Stimulated activated CD8-positive, alpha-beta memory T cell treated with anti-CD3 and anti-CD28 coated beads, Interleukin-2, amount 100 ng/mL, for 1 hour (primary cell): ENCODE measurements around the gene SORCS2.
A peak's percentile ranks its signal among the peaks of the same experiment; 100 is the strongest.

Source experiments
- DNase-seq, 2 donors: peaks; one replicate each; pipeline ENCODE4 v3.0.0-alpha.2; 2020; ENCODE audit warnings: low read depth in 2 of 2

SORCS2 gene

GRCh38 chr4:7710576-7711306 is 518.4 kb downstream of the SORCS2 start:
- no peak for DNase-seq

DNA sequence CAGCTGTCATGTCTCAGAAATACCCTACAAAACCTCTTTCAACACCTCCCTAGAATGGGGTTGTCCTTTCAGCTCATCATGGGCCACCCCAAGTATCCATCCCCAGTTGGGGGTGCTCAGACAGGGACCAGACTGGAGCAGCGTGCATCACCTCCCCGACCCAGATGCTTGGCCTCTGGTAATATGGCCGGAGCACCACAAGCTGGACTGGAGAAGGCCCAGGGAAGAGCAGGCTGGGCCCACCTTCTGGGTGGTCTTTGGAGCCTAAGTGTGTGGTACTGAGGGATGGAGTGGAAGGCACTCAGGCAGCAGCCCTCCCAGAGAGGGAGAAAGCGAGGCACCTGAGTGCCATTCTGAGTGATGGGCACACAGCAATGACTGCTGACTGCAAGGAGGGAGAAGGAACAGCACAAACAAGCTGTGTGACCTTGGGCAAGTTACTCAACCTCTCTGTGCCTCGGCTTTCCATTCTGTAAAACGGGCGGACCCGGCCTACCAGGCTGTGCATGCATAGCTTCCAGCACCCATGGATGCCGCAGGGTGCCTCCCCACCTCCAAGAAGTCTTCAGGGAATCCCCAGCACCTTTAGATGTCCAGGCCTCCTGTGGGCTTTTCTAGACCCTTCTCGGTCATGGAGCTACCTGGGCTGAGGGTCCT is 519.1 kb downstream of the SORCS2 start:
- no peak for DNase-seq

GRCh38 chr4:7712021-7712671 is 519.8 kb downstream of the SORCS2 start:
- no peak for DNase-seq

DNA sequence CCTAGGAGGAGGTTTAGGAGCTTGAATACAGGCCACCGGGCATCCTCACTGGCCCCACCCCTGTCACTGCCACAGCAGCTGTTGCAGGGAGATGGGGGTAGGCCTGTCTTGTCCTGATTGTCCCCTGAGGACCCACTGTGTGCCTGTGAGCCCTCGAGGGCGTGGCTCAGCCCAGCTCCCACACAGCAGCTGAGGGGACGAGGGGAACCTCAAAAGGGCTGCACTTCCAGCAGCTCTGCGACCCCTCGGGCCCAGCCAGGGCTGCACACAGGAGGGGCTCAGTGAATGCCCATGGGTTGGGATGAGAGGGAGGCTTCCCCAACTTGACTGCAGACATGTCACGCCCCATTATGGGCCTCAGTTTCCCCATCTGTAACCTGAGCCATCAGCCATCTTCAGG is 521.4 kb downstream of the SORCS2 start:
- no peak for DNase-seq

- no peak for DNase-seq
Observed at GRCh38 chr4:7714176-7714575, 521.8 kb downstream of the SORCS2 start.

DNA sequence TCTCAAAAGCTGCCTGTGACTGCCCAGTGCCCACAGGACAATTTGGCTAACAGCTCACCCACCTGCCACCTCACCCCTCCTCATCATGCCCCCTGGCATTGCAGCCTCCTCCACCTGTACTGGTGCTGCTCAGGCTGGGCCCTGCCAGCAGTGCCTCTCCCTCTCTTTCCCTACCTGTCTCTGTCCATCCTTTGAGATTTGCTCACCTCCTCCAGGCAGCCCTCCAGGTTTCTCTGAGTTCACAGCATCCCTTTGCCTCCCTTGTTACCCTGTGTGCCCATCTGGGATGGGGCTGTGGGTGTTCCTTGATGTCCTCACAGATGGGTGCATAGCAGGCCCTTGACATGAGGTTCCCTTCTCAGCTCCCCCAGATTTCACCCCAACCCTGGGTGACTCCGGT is 522.4 kb downstream of the SORCS2 start:
- DNase-seq: no peak

- DNase-seq: no peak
Observed at GRCh38 chr4:7715271-7716009, 523.1 kb downstream of the SORCS2 start.

GRCh38 chr4:7716010-7716721 is 523.8 kb downstream of the SORCS2 start:
- DNase-seq: no peak

DNA sequence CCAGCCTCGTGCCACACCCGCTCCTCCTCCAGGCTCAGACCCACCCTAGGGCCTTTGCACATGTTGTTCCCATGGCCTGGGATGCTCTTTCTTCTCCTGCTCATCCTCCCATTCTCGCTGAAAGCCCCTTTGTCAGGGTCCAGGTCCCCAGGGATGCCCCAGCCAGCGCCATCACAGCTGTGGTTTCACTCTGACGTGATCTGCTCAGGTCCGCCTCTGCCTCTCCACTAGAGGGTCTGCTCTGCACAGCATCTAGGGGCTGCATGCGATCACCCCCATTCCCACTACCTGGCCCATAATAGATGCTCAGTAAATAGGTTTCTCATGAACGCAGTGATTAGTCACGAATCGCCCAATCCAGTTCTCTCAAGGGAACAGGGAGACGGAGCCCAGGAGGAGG is 524.8 kb downstream of the SORCS2 start:
- no peak for DNase-seq

- DNase-seq: no peak
Observed at GRCh38 chr4:7717946-7718490, 525.7 kb downstream of the SORCS2 start.

DNA sequence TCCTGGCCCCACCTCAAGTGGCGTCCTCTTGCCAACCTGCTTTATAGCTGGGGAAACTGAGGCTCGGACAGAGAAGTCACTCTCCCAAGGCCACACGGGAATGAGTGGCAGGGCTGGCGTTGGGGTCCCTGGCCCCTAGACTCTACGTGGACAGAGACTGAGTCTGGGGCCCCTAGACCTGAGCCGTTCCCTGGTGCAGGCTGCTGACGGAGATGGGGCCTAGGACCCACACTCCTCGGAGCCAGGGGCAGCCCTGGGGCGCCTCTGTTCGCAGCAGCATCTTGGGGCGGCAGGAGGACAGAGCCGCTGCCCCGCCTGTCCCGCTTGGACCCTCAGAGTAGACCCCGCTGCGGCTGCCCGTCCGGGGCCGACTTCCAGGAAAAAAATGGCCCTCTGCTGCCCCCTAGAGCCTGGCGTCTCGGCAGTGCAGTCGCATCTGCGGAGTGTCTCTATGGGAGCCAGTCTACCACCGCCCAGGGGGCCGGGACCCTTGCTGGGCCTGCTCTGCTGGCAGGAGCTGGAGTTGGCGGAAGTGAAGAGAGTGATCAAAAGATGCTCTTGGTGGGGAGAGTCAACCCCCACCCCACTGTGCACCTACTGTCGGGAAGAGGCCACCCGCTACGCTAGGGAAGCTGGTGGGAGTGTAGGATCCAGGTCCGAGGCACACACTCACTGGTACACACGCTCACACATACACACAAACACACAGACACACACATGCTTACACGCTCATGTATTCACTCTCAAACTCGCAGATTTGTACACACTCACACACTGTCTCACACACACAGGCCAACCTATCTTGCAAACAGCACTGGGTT is 527.2 kb downstream of the SORCS2 start:
- DNase-seq: peak; percentile 16 to 21

GRCh38 chr4:7721984-7722551 is 529.7 kb downstream of the SORCS2 start:
- no peak for DNase-seq

DNA sequence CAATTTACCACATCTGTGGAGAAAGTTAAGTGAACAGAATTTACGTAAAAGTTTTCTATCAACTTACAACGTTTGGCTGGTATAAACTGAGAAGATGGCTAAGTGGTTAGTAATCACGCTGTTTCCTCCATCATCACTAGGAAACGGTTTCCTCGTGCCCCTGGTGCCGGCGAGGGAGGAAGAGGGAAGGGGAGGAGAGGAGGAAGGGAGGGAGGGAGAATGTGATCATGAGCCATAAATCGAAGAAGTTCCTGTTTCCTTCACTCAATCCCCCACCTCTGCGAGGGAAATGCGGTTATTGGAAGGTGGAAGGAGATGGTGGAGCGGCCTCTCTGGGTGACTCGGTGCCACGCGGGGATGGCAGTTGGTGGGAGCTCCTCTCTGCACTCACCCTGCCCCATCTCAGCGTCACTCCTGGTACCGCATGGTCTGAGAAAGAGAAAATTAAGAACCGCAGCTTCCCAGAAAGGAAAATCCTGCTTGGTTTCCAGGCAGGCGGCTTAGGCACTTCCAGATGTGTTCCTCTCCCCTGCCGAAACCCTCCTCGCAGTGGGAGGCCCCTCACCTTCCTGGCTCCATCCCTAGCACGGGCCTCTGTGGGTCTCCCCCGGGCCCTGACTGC is 530.5 kb downstream of the SORCS2 start:
- no peak for DNase-seq

DNA sequence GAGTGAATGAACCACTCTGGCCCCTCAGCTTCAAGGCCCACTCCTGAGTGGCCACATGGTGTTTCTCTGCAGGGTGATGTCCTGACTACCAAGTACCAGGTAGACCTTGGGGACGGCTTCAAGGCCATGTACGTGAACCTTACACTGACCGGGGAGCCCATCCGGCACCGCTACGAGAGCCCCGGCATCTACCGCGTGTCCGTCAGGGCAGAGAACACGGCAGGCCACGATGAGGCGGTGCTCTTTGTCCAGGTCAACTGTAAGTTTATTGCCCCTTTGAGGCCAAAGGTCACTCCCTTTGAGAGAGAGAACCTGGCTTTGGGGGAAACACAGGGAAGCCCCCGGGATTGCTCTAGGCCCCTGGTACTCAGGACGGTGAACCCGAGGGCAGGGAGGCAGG is 531.3 kb downstream of the SORCS2 start:
- DNase-seq: no peak

- DNase-seq: no peak
Observed at GRCh38 chr4:7725951-7726350, 533.6 kb downstream of the SORCS2 start.

- DNase-seq: no peak
Observed at GRCh38 chr4:7726665-7727413, 534.5 kb downstream of the SORCS2 start.

GRCh38 chr4:7727749-7728148 is 535.4 kb downstream of the SORCS2 start:
- DNase-seq: no peak

DNA sequence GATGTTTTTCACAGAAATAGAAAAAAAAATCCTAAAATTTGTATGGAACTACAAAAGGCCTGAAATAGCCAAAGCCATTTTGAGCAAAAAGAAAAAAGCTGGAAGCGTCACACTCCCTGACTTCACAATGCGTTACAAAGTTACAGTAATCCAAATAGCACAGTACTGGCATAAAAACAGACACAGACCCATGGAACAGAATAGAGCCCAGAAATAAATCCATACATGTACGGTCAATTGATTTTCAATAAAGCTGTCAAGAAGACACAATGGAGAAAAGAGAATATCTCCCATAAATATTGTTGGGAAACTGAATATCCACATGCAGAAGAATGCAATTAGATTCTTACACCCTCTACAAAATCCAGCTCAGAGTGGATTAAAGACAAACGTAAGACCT is 539.1 kb downstream of the SORCS2 start:
- DNase-seq: no peak

GRCh38 chr4:7732263-7732662 is 539.9 kb downstream of the SORCS2 start:
- no peak for DNase-seq
